Neural progenitor cell (in vitro differentiated cells): Measurements from ENCODE around the gene FBLN2. TPM values are rescaled to one million over a fixed set of nuclear protein-coding genes. Genes with fewer than 3 reads are reported as not detected.

ENCODE experiments used
- DNase-seq: peaks from one replicate; pipeline ENCODE4 v3.0.0-alpha.2; 2016; ENCODE audit warnings: low spot score
- H2AFZ ChIP-seq: fragments of 200-600 bp; sonication (generic); replicated peaks from 2 replicates; pipeline ENCODE4 v1.6.1; 2016; ENCODE audit warnings: antibody characterized with exemption
- H3F3A ChIP-seq: fragments of 200-600 bp; sonication (generic); 2 replicates; pipeline ENCODE4 v1.6.1; 2016; ENCODE audit warnings: antibody characterized with exemption, low read depth
- H3K27ac ChIP-seq: fragments of 200-600 bp; sonication (generic); 2 replicates; pipeline ENCODE4 v1.5.1; 2016; ENCODE audit warnings: mild to moderate bottlenecking
- H3K27me3 ChIP-seq: fragments of 200-600 bp; sonication (generic); 2 replicates; pipeline ENCODE4 v1.6.1; 2016; ENCODE audit warnings: mild to moderate bottlenecking, moderate library complexity
- H3K36me3 ChIP-seq: fragments of 200-600 bp; sonication (generic); 2 replicates; pipeline ENCODE4 v1.5.1; 2016
- H3K4me1 ChIP-seq: fragments of 200-600 bp; sonication (generic); 2 replicates; pipeline ENCODE4 v1.6.1; 2016; ENCODE audit warnings: mixed run types
- H3K4me2 ChIP-seq: fragments of 200-600 bp; sonication (generic); 2 replicates; pipeline ENCODE4 v1.6.1; 2016
- H3K4me3 ChIP-seq: fragments of 200-600 bp; sonication (generic); 2 replicates; pipeline ENCODE4 v1.5.1; 2016
- H3K79me2 ChIP-seq: fragments of 200-600 bp; sonication (generic); 2 replicates; pipeline ENCODE4 v1.6.1; 2016; ENCODE audit warnings: low read depth
- H3K9ac ChIP-seq: fragments of 200-600 bp; sonication (generic); 2 replicates; pipeline ENCODE4 v1.6.1; 2016
- H3K9me3 ChIP-seq: fragments of 200-600 bp; sonication (generic); 2 replicates; pipeline ENCODE4 v1.5.1; 2016; ENCODE audit warnings: low read depth
- H4K20me1 ChIP-seq: fragments of 200-600 bp; sonication (generic); 2 replicates; pipeline ENCODE4 v1.6.1; 2016; ENCODE audit warnings: low read depth
- H3K27ac Mint-ChIP-seq: 3 replicates; pipeline ENCODE4 v1.8.0; 2021; ENCODE audit warnings: mixed read lengths
- H3K27me3 Mint-ChIP-seq: 2 replicates; pipeline ENCODE4 v1.8.0; 2022; ENCODE audit warnings: low read depth, mild to moderate bottlenecking, inconsistent platforms, moderate library complexity, mixed read lengths; ENCODE audit not compliant: insufficient read depth
- H3K36me3 Mint-ChIP-seq: 3 replicates; pipeline ENCODE4 v1.8.0; 2021; ENCODE audit warnings: mixed read lengths
- H3K4me1 Mint-ChIP-seq: 3 replicates; pipeline ENCODE4 v1.8.0; 2021; ENCODE audit warnings: mixed read lengths
- H3K4me3 Mint-ChIP-seq: 3 replicates; pipeline ENCODE4 v1.8.0; 2021; ENCODE audit warnings: mild to moderate bottlenecking, moderate library complexity, mixed read lengths
- H3K9me3 Mint-ChIP-seq: 3 replicates; pipeline ENCODE4 v1.8.0; 2020; ENCODE audit warnings: mixed read lengths
- EZH2 ChIP-seq: fragments of 200-600 bp; sonication (generic); IDR thresholded peaks from 2 replicates; pipeline ENCODE4 v1.6.1; 2017; ENCODE audit warnings: antibody characterized with exemption, mild to moderate bottlenecking, moderate library complexity
- EZH2phosphoT487 ChIP-seq: fragments of 200-600 bp; sonication (generic); IDR thresholded peaks from 2 replicates; pipeline ENCODE4 v1.6.1; 2017; ENCODE audit warnings: antibody characterized with exemption
- total RNA-seq: library from RNA; depleted of rRNA; stranded (reverse); fragments of >200 nt; gene quantifications from 2 replicates; pipeline ENCODE4 v1.2.3, GENCODE V29; 2015; ENCODE audit warnings: low replicate concordance
- TF ChIP-seq, protein P1 (sequence below): fragments of 200-600 bp; sonication (generic); IDR thresholded peaks from 2 replicates; pipeline ENCODE4 v1.5.1; 2017; ENCODE audit warnings: antibody characterized with exemption, mild to moderate bottlenecking

Gene FBLN2
- total RNA-seq, 1 donor from 2014 or later, result 15.9 TPM

DNA sequence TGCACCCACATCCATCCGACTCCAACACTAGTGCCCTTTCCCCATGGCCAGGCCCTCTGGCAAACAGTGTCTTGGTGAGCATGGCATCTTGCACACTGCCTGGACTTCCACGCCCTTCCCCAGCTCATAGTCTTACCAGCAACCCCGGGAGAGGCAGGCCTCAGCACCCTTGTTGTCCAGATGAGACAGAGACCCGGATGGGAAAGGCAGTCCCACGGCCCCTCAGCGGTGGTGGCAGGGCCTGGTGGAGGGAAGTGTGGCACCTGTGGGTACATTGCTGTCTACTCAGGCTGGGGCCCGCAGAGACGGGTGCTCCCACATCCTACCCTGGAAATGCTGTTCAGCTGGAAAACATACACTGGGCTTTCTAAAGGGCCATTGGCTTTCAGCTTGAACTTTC lies 40.4 kb upstream of the FBLN2 start:
- no peak overlapping the region for H3K4me2 ChIP-seq
- Mint-ChIP-seq H3K36me3 (no peaks in the 10 kb centered on the region), H3K4me1 (peaks cover 51% of the 10 kb centered on the region), H3K9me3 (no peaks in the 10 kb centered on the region), H3K27ac (no peak overlapping the region), H3K27me3 (peaks cover 2% of the 10 kb centered on the region), H3K4me3 (no peak overlapping the region)
- H4K20me1 ChIP-seq, result no peaks in the 10 kb centered on the region
- no peaks in the 10 kb centered on the region for H3K9me3 ChIP-seq
- no peaks in the 10 kb centered on the region for H3K79me2 ChIP-seq
- H3K36me3 ChIP-seq, result no peaks in the 10 kb centered on the region
- DNase-seq, result no peak
- H2AFZ ChIP-seq, result no peak overlapping the region
- no peak for TF ChIP-seq EZH2phosphoT487
- TF ChIP-seq EZH2, result no peak
- TF ChIP-seq, protein P1, sequence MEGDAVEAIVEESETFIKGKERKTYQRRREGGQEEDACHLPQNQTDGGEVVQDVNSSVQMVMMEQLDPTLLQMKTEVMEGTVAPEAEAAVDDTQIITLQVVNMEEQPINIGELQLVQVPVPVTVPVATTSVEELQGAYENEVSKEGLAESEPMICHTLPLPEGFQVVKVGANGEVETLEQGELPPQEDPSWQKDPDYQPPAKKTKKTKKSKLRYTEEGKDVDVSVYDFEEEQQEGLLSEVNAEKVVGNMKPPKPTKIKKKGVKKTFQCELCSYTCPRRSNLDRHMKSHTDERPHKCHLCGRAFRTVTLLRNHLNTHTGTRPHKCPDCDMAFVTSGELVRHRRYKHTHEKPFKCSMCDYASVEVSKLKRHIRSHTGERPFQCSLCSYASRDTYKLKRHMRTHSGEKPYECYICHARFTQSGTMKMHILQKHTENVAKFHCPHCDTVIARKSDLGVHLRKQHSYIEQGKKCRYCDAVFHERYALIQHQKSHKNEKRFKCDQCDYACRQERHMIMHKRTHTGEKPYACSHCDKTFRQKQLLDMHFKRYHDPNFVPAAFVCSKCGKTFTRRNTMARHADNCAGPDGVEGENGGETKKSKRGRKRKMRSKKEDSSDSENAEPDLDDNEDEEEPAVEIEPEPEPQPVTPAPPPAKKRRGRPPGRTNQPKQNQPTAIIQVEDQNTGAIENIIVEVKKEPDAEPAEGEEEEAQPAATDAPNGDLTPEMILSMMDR, result no peak
- H3K27me3 ChIP-seq, result no peaks in the 10 kb centered on the region
- peaks cover 16% of the 10 kb centered on the region for H3K4me1 ChIP-seq
- H3K27ac ChIP-seq, result no peak overlapping the region
- H3K9ac ChIP-seq, result no peak overlapping the region
- H3F3A ChIP-seq, result peaks cover 6% of the 10 kb centered on the region
- H3K4me3 ChIP-seq, result no peak overlapping the region

DNA sequence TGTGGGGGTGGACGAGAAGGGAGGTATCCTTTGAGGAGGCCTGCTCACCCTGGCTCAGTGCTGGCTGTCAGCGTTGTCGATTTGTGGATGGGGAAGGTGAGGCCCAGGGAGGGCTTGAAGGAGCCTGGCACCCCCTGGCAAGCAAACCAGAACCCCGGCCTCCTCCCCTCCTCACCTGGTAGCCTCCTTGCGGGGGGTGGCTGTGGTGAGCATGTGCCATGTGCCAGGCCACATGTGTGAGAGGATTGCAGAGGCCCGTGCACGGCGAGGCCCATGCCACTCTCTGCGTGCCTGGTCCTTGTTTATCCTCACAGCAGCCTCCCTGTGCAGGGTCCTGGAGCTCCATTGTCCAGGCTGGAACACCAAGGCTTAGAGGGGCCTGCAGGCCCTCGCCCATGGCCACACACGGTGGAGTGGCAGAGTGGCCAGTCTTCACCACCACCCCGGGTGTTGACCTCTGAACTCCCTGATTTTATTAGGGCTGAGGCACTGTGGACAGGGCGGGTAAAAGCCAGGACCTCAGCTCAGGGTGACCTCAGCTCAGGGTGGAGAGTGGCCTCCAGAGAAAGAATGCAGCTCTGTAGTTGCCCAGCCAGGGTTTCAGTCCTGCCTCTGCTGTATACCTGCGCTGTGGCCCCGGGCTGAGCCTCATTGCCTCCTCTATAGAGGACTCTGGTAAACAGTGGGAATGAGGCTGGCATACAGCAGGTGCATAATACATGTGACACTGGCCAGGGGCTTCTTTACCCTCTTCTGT lies 39.7 kb upstream of the FBLN2 start:
- Mint-ChIP-seq H3K4me1 (peaks cover 53% of the 10 kb centered on the region), H3K4me3 (no peak overlapping the region), H3K36me3 (no peaks in the 10 kb centered on the region), H3K9me3 (no peaks in the 10 kb centered on the region), H3K27me3 (peaks cover 2% of the 10 kb centered on the region), H3K27ac (no peak overlapping the region)
- Histone ChIP-seq H3K4me1 (peaks cover 18% of the 10 kb centered on the region), H3K9me3 (no peaks in the 10 kb centered on the region), H3F3A (peaks cover 6% of the 10 kb centered on the region), H3K36me3 (no peaks in the 10 kb centered on the region), H3K27me3 (no peaks in the 10 kb centered on the region), H3K27ac (no peak overlapping the region), H3K4me2 (no peak overlapping the region), H3K9ac (no peak overlapping the region), H3K79me2 (no peaks in the 10 kb centered on the region), H3K4me3 (no peak overlapping the region), H2AFZ (no peak overlapping the region), H4K20me1 (no peaks in the 10 kb centered on the region)
- DNase-seq, result no peak
- TF ChIP-seq, protein P1, result no peak
- TF ChIP-seq EZH2phosphoT487 (no peak), EZH2 (no peak)

- H4K20me1 ChIP-seq, result no peaks in the 10 kb centered on the region
- H3K79me2 ChIP-seq, result no peaks in the 10 kb centered on the region
- no peaks in the 10 kb centered on the region for H3K36me3 Mint-ChIP-seq
- no peak for TF ChIP-seq EZH2phosphoT487
- TF ChIP-seq, protein P1, result no peak
- no peak for TF ChIP-seq EZH2
- no peak overlapping the region for H3K9ac ChIP-seq
- peaks cover 52% of the 10 kb centered on the region for H3K4me1 Mint-ChIP-seq
- no peak overlapping the region for H3K27ac Mint-ChIP-seq
- no peak overlapping the region for H3K27ac ChIP-seq
- H3F3A ChIP-seq, result peaks cover 6% of the 10 kb centered on the region
- H3K36me3 ChIP-seq, result no peaks in the 10 kb centered on the region
- no peak overlapping the region for H2AFZ ChIP-seq
- H3K4me2 ChIP-seq, result no peak overlapping the region
- no peaks in the 10 kb centered on the region for H3K9me3 Mint-ChIP-seq
- H3K27me3 Mint-ChIP-seq, result peaks cover 2% of the 10 kb centered on the region
- DNase-seq, result no peak
- no peaks in the 10 kb centered on the region for H3K27me3 ChIP-seq
- peaks cover 15% of the 10 kb centered on the region for H3K4me1 ChIP-seq
- H3K4me3 Mint-ChIP-seq, result no peak overlapping the region
- no peaks in the 10 kb centered on the region for H3K9me3 ChIP-seq
- H3K4me3 ChIP-seq, result no peak overlapping the region
Observed at GRCh38 chr3:13509816-13510192, 39.1 kb upstream of the FBLN2 start.
